KBM-7 (cell line): Measurements from ENCODE around the gene TOX3.

ENCODE experiments used
- DNase-seq: peaks from one replicate; pipeline ENCODE4 v3.0.0-alpha.2; 2015
- in situ Hi-C: fragments of 300-500 bp; cut with MboI; formaldehyde crosslinking; loops from 2 replicates; pipeline ENCODE4 v1.14.3; 2020; ENCODE audit warnings: low sequenced_read_pairs, low pct_unique_long_range_greater_than_20kb, mixed read lengths

The TOX3 gene

DNA sequence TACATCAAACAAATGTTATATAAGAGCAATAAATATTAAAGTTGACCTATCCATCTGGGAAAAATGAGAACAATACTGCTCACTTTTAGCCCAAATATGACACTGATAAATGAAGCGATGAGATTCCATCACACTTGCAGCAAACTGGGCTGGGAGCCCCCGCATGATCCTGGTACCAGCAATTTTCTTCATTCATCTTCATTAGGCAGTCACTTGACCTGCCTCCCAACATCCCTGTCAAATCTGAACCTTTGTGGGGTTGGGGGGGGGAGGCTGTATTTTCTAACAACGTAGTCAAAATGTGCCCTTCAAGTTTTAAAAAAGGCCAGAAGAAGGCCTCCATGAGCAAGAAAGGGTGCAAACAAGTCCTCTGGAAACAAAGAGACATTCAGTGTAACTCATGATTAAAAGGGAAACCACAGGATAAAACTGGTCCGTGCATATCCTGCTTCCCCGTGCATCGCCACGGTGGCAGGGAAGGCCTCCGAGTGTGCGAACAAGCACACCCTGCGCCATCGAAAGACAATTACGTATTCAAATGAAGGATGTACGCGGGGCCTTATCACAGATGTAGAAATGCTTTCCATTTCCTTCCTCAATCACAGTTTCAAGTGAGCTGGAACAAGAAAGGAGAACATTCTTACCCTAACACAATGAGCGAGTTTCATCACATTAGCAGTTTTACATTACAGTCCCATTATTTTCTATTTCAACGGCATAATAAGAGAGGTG lies 48.4 kb downstream of the TOX3 start:
- no peak for DNase-seq
- in situ Hi-C loops, result loop anchor here (25.0 kb wide), 1 partner anchor 111 kb away; no protein-coding TSS in a partner anchor

GRCh38 chr16:52497067-52497816 lies 49.7 kb downstream of the TOX3 start:
- no peak for DNase-seq
- in situ Hi-C loops, result loop anchor here (25.0 kb wide), 1 partner anchor 110 kb away; no protein-coding TSS in a partner anchor

GRCh38 chr16:52496051-52496876 lies 50.7 kb downstream of the TOX3 start:
- DNase-seq, result no peak
- in situ Hi-C loops, result loop anchor here (25.0 kb wide), 1 partner anchor 109 kb away; no protein-coding TSS in a partner anchor

- in situ Hi-C loops, result loop anchor here (25.0 kb wide), 1 partner anchor 107 kb away; no protein-coding TSS in a partner anchor
Observed at GRCh38 chr16:52494621-52495020, 52.3 kb downstream of the TOX3 start.

DNA sequence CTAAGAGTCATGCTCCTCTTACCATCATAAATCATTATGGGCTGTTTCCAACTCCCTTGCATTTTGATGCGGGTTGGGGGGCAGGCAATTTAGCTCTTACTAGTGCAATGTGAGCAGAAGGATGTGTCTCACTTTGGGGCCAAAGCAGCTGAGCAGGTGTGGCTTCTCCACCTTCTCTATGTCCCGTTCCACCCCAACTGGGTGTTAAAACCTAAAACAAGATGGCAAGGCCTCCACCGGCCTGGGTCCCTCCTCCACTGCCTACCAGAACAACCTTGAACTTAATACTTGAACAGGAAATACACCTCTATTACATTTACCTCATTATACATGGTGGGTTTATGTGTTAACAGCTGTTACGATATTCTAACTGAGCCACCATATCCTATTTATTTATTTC lies 52.8 kb downstream of the TOX3 start:
- in situ Hi-C loops, result loop anchor here (25.0 kb wide), 1 partner anchor 107 kb away; no protein-coding TSS in a partner anchor
- no peak for DNase-seq

More at GRCh38 chr16:52494621-52495020, 52.3 kb downstream of the TOX3 start:
- DNase-seq, result no peak

DNA sequence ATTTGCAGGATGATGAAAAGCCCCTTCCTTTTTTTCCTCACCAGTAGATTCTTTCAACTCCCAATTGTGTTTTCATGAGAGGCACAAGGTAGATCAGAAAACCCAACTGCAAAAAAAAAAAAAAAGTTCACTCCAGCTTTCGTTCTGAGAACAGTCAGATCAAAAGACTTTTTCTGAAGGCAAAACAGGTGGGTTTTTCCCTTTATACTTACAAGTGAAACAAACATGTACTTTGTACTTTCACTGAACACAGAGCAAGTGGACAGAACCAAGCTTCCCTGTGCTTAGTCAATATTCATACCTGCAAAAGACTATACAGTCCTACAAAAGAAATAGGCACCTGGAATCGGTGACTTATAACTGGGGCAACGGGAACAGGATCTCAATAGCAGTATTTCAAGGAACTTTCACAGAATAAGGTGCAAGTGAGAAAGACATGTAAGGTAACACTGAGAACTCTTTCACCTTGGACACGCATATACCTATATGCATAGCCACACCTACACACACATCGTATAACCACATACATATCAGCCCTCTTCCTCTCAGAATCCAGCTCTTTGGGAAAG lies 54.1 kb downstream of the TOX3 start:
- DNase-seq, result no peak
- in situ Hi-C loops, result loop anchor here (25.0 kb wide), 1 partner anchor 106 kb away; no protein-coding TSS in a partner anchor

DNA sequence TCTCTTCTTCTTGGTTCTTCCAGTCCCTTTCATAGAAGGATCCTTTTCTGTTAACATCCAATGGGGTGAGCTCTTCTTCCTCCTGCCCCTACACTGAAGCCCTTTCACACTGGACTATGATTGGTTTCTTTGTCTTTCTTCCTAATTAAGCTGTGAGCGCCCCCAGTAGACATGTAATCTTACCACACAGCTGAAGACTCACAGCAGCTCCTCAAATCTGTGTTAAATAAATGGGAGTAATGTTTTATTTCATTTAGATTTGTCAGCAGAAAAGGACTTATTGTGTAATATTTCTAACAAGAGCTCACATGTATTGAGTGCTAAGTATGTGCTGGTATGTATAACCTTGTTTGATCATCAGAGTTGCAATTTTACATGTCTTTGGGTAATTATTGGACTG lies 55.7 kb downstream of the TOX3 start:
- in situ Hi-C loops, result loop anchor here (25.0 kb wide), 1 partner anchor 104 kb away; no protein-coding TSS in a partner anchor
- no peak for DNase-seq

GRCh38 chr16:52489894-52490293 lies 57.0 kb downstream of the TOX3 start:
- no peak for DNase-seq
- in situ Hi-C loops, result loop anchor here (25.0 kb wide), 1 partner anchor 103 kb away; no protein-coding TSS in a partner anchor

- DNase-seq, result no peak
- in situ Hi-C loops, result loop anchor here (25.0 kb wide), 1 partner anchor 102 kb away; no protein-coding TSS in a partner anchor
Observed at GRCh38 chr16:52488837-52489289, 58.1 kb downstream of the TOX3 start.

GRCh38 chr16:52487849-52488457 lies 59.0 kb downstream of the TOX3 start:
- DNase-seq, result no peak
- in situ Hi-C loops, result loop anchor here (25.0 kb wide), 1 partner anchor 101 kb away; no protein-coding TSS in a partner anchor

DNA sequence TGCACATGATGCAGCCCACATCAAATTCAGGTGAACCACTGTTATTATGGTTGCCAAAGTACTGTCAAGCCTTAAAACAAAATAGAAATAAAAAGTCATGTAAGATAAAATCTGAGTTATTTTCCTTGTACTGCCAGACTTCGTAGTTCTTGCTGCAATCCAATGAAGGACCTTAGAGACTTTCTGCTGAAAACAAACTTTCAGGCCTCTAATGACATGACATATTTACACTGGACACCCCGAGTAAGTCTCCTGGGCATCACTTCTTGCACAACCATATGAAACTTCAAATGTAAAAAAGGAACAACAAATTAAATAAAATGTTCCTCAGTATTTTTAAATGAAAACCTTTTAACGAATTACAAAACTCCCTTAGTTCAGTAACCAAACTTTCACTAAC lies 66.7 kb downstream of the TOX3 start:
- no peak for DNase-seq
- in situ Hi-C loops, result loop anchor here (25.0 kb wide), 1 partner anchor 93 kb away; no protein-coding TSS in a partner anchor

- in situ Hi-C loops, result loop anchor here (25.0 kb wide), 1 partner anchor 89 kb away; no protein-coding TSS in a partner anchor
- no peak for DNase-seq
Observed at GRCh38 chr16:52476111-52476510, 70.8 kb downstream of the TOX3 start.

- DNase-seq, result no peak
- in situ Hi-C loops, result loop anchor here (25.0 kb wide), 1 partner anchor 87 kb away; no protein-coding TSS in a partner anchor
Observed at GRCh38 chr16:52474679-52475078, 72.3 kb downstream of the TOX3 start.

DNA sequence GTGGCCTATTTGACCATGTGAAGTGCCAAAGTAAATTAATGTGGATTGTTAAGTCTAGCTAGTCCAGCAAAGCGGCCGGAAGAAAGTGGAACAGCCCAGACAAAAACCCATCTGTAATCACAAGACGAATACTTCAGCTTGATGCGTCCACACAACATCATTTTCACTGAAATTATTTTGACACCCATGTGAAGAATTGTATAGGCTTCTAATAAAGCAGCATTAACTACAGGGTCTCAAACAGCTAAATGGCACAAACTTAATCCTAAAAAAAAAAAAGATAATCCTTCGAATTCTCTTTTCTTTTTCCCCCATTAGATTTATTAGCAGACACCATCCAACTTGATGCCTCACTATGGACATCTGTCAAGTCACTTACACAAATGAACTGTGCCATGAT lies 73.8 kb downstream of the TOX3 start:
- in situ Hi-C loops, result no loop called here
- DNase-seq, result no peak

DNA sequence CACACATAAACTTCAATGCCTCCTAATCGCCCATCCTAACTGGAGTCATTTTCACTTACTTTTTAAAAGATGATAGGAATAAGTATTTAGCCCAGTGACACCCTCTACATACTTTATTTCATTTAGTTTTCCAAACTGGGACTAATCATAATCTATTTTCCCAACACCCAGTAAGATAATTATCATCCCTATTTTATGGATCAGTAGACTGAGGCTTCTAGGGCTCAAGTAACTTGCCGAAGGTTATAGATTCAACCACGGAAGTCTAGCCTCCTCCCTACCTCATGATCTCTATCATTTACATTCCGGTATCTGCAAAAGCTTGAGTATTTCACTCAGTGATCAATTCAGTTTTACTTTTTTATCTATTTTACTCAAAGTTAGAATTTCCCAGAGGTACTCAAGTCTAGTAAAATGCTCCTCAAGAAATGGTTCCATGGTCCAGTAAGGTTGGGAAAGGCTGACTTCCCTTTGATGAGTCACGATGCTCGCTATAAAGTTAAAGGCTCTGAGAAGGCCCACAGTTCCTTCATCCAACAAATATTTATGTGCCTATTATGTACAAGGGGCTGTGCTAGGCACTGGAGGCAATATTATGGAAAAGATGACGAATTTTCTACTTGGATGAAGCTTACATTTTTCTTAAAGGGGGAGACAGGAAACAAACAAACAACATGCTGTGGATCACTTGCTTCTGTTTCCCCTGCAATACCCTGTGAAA lies 75.1 kb downstream of the TOX3 start:
- in situ Hi-C loops, result no loop called here
- no peak for DNase-seq

GRCh38 chr16:52470585-52470984 lies 76.4 kb downstream of the TOX3 start:
- in situ Hi-C loops, result no loop called here

GRCh38 chr16:52469775-52470174 lies 77.2 kb downstream of the TOX3 start:
- no peak for DNase-seq
- in situ Hi-C loops, result no loop called here

More at GRCh38 chr16:52470585-52470984, 76.4 kb downstream of the TOX3 start:
- no peak for DNase-seq
